ENCODE data around the gene ADCY1.

ADCY1 gene

GRCh38 chr7:45626441-45627430 is 52.6 kb downstream of the ADCY1 start:
- DNase-seq: no peak

- no peak for DNase-seq
Measured at GRCh38 chr7:45627691-45628456, 53.7 kb downstream of the ADCY1 start.

DNA sequence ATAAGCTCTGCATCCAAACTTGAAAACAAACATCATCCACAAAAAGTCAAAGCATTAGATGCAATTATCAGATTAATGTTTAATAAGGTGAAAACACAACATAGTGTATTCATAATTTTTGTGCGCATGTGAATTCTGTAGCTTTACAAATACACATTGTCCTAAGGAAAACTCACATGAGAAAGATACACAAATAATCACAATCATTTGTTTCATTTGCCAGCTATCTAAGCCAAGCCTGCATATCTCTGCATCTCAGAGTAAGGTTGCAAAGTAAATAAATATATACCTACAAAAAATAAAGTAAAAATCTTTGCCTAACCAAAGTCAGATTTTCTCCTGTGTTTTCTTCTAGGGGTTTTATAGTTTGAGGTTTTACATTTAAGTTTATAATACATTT is 57.4 kb downstream of the ADCY1 start:
- no peak for DNase-seq

DNA sequence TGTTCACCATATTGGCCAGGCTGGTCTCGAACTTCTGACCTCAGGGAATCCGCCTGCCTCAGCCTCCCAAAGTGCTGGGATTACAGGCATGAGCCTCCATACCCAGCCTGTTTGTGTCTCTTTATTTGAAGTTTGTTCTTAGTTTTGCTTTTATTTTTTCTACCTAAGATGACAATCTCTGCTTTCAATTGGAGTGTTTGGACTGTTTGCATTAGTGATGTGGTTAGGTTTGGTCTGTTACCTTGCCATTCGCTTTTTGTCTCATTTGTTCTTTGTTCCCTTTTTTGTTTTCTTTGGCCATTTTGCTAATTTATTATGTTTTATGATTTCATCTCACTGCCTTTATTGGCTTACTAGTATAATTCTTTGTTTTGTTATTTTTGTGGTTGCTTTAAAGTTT is 62.6 kb downstream of the ADCY1 start:
- no peak for DNase-seq

- no peak for DNase-seq
Measured at GRCh38 chr7:45638916-45639315, 64.7 kb downstream of the ADCY1 start.

- no peak for DNase-seq
Measured at GRCh38 chr7:45642044-45642443, 67.9 kb downstream of the ADCY1 start.

DNA sequence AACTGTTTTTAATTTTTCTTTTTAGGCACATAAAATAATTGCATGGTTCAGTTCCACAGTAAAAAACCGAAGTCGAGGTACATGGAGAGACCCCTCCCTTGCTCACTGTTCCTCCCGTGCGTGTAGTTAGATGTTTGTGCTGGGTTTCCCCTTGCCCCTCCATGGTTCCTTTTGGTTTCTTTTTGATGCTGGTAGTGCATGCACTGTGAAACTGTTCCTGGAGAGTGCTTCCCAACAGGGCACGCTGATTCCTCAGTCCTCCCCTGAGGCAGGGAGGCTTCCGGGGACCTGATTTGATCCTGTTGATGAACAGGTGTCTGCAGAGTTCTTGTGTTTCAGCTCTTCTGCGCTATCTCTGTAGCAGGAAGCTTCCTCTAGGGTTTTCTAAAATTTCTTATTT is 69.5 kb downstream of the ADCY1 start:
- no peak for DNase-seq

DNA sequence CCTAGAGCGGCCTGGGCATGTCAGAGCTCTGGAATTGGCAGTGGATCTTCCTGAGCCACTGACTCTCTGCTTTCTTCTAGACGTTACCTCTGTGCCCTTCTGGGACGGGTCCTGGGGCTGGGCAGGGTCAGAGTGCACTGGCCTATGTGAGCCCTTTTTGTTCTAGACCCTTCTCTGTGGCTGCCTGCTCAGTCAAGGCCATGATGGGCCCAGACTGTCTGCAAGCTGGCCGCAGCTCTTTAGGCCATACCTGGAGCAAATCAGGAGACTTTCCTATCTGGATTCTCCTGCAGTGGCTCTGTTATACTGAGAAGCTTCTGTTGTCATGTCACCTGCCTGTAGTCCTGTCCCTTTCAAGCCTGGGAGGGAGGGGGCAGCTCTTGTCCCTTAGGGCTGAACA is 70.1 kb downstream of the ADCY1 start:
- DNase-seq: no peak

- DNase-seq: no peak
Measured at GRCh38 chr7:45645141-45645969, 71.2 kb downstream of the ADCY1 start.

GRCh38 chr7:45646207-45646821 is 72.1 kb downstream of the ADCY1 start:
- DNase-seq: no peak

DNA sequence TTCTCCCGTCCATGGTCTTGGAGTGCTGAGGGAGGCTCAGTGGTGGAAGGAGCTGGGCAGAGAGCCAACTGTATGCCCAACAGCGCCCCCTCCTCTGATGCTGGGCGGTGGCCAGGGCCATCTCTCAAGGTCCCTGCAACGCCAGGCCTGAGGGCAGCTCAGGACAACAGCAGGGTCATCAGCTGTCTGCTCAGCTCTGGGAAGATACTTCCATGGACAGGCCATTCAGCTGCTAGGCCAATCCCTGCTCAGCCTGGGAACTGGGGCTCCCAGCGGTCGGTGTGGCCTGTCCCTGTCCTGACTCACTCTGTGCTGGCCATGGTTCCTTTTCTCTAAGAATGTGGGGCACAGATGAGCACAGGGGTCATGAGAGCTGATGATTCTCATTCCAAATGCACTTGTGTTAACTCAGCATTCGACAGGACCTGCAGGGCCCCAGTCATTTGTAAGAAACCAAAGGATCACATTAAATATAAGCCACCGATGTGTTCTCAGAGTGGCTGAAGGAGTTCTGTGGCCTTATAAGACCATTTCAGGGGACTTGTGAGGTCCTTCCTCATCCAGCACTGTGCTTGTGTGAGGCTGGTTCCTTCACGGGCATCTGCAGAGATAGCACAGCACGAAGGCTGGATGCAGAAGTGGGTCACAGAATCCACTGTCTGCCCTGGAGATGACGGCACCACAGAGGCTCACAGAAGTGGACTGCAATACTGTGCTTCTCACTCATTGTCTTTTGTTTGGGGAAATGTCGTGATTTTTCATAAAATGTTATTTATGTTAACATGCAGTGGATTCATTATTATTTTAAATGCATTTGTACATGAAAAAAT is 73.0 kb downstream of the ADCY1 start:
- DNase-seq: no peak

GRCh38 chr7:45647967-45648670 is 74.0 kb downstream of the ADCY1 start:
- no peak for DNase-seq

- DNase-seq: no peak
Measured at GRCh38 chr7:45648671-45648995, 74.5 kb downstream of the ADCY1 start.

- no peak for DNase-seq
Measured at GRCh38 chr7:45649560-45650346, 75.6 kb downstream of the ADCY1 start.

- no peak for DNase-seq
Measured at GRCh38 chr7:45650404-45651394, 76.5 kb downstream of the ADCY1 start.

DNA sequence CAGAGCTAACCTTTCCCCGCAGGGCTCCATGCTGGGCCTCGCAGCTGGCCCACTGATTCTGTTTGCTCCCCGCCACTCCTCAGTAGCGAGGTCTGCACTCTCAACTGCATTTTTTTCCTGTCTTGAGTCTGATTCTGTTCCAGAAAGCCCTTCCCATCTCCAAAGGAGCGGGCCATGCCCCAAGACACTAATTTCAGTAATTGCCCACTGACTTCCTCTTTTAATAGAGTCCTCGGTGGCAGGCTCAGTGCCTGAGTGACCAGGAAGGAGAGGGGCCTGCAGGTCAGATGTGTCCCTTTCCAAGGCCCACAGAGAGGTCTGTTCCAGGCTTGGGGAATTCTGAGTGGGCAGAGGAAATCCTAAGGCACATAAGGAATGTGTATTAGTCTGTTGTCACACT is 77.4 kb downstream of the ADCY1 start:
- no peak for DNase-seq

DNA sequence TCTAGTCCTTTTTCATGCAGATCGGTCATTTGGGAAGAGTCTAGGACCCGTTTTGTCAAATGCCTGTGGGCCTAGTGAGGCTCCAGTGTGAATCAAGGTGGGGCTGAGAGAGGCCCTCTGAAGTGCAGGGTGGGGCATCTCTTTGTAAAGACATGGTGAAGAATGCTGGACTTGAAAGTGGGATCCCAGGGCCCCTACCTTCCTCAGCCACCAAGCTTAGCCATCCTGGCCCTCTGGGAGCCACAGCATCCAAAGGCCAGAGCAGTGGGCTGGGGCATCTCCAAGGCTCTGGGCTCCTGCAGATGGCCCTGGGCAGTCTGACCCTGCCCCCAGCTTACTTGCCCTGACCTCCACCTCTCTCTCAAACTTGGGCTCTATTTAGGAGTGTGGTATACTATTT is 78.5 kb downstream of the ADCY1 start:
- DNase-seq: no peak

- no peak for DNase-seq
Measured at GRCh38 chr7:45653209-45653907, 79.2 kb downstream of the ADCY1 start.

Data from NCI-H187 (cell line).